HEK293T (cell line): ENCODE data around the gene PAPSS1.

Experiments
- ARNT ChIP-seq: fragments of 450-650 bp; IDR thresholded peaks from 2 replicates; pipeline ENCODE4 v1.6.1; 2017; ENCODE audit warnings: mild to moderate bottlenecking
- BHLHE40 ChIP-seq: fragments of 450-650 bp; IDR thresholded peaks from 2 replicates; pipeline ENCODE4 v1.6.1; 2016; ENCODE audit warnings: mild to moderate bottlenecking, moderate library complexity, borderline replicate concordance
- ELF4 ChIP-seq: fragments of 450-650 bp; IDR thresholded peaks from 2 replicates; pipeline ENCODE4 v1.6.1; 2017; ENCODE audit warnings: antibody characterized with exemption
- FOXA1 ChIP-seq: fragments of 450-650 bp; IDR thresholded peaks from 2 replicates; pipeline ENCODE4 v1.6.1; 2016; ENCODE audit warnings: mild to moderate bottlenecking
- FOXK2 ChIP-seq: fragments of 450-650 bp; IDR thresholded peaks from 2 replicates; pipeline ENCODE4 v1.6.1; 2016; ENCODE audit warnings: mild to moderate bottlenecking
- FOXM1 ChIP-seq: fragments of 450-650 bp; IDR thresholded peaks from 2 replicates; pipeline ENCODE4 v1.6.1; 2017; ENCODE audit warnings: mild to moderate bottlenecking, borderline replicate concordance
- HDGF ChIP-seq: fragments of 450-650 bp; IDR thresholded peaks from 2 replicates; pipeline ENCODE4 v1.6.1; 2017; ENCODE audit warnings: antibody characterized with exemption, borderline replicate concordance
- PKNOX1 ChIP-seq: fragments of 450-650 bp; IDR thresholded peaks from 2 replicates; pipeline ENCODE4 v1.6.1; 2016
- SP1 ChIP-seq: fragments of 450-650 bp; IDR thresholded peaks from 2 replicates; pipeline ENCODE4 v1.6.1; 2017
- SUZ12 ChIP-seq: fragments of 450-650 bp; IDR thresholded peaks from 2 replicates; pipeline ENCODE4 v1.6.1; 2016; ENCODE audit warnings: mild to moderate bottlenecking
- TARDBP ChIP-seq: fragments of 450-650 bp; IDR thresholded peaks from 2 replicates; pipeline ENCODE4 v1.6.1; 2016

GRCh38 chr4:107665001-107665400 lies 55.0 kb downstream of the PAPSS1 start:
- no peak for TF ChIP-seq ARNT
- TF ChIP-seq SUZ12 = no peak
- TF ChIP-seq SP1 = no peak
- no peak for TF ChIP-seq BHLHE40
- no peak for TF ChIP-seq FOXK2
- TF ChIP-seq HDGF = no peak
- TF ChIP-seq FOXM1 = no peak
- no peak for TF ChIP-seq FOXA1
- TF ChIP-seq PKNOX1 = no peak
- TF ChIP-seq TARDBP = no peak
- no peak for TF ChIP-seq ELF4
